HG02938 (cell line): ENCODE measurements around the gene GABPB1.
"Not testable (repeated sequence)": the region's sequence is repeated elsewhere in the genome, so short reads cannot be mapped to it uniquely, and the experiment has no call there.

ENCODE experiments used
- ATAC-seq: cut with Tn5 transposase; IDR thresholded peaks from one replicate; pipeline ENCODE4 v1.9.1; 2021; ENCODE audit warnings: mild to moderate bottlenecking, moderate library complexity; ENCODE audit not compliant: unreplicated experiment

Gene GABPB1

GRCh38 chr15:50354838-50355618, at the start of gene GABPB1:
TSS of gene GABPB1 (minus strand) at chr15:50355198. CDS start at chr15:50309798, 45,400 bp downstream.
- peak; percentile 37 for ATAC-seq

GRCh38 chr15:50391561-50391960, 36.6 kb upstream of the GABPB1 start:
- not testable (repeated sequence) for ATAC-seq

- ATAC-seq = no peak
Observed at GRCh38 chr15:50390554-50391264, 35.7 kb upstream of the GABPB1 start.

- not testable (repeated sequence) for ATAC-seq
Observed at GRCh38 chr15:50382408-50382807, 27.4 kb upstream of the GABPB1 start.

GRCh38 chr15:50381438-50381837, 26.4 kb upstream of the GABPB1 start:
- ATAC-seq = no peak

- no peak for ATAC-seq
Observed at GRCh38 chr15:50380089-50380488, 25.1 kb upstream of the GABPB1 start.

GRCh38 chr15:50379413-50379812, 24.4 kb upstream of the GABPB1 start:
- not testable (repeated sequence) for ATAC-seq

GRCh38 chr15:50378776-50379175, 23.8 kb upstream of the GABPB1 start:
- no peak for ATAC-seq

- peak; percentile 98 for ATAC-seq
Observed at GRCh38 chr15:50377867-50378751, 23.1 kb upstream of the GABPB1 start.

GRCh38 chr15:50369564-50369963, 14.6 kb upstream of the GABPB1 start:
- not testable (repeated sequence) for ATAC-seq

- no peak for ATAC-seq
Observed at GRCh38 chr15:50365971-50366370, 11.0 kb upstream of the GABPB1 start.

- no peak for ATAC-seq
Observed at GRCh38 chr15:50365570-50365969, 10.6 kb upstream of the GABPB1 start.

- ATAC-seq = no peak
Observed at GRCh38 chr15:50363612-50364011, 8.6 kb upstream of the GABPB1 start.

GRCh38 chr15:50361756-50362155, 6.8 kb upstream of the GABPB1 start:
- no peak for ATAC-seq

GRCh38 chr15:50358845-50359244, 3.8 kb upstream of the GABPB1 start:
- ATAC-seq = no peak

- no peak for ATAC-seq
Observed at GRCh38 chr15:50355980-50356379, 982 bp upstream of the GABPB1 start.

- no peak for ATAC-seq
Observed at GRCh38 chr15:50355619-50355905, 564 bp upstream of the GABPB1 start.

- peak; percentile 35 for ATAC-seq
Observed at GRCh38 chr15:50353975-50354837, 792 bp downstream of the GABPB1 start.

GRCh38 chr15:50353251-50353974, 1.6 kb downstream of the GABPB1 start:
- ATAC-seq = peak; percentile 30

GRCh38 chr15:50350621-50351020, 4.4 kb downstream of the GABPB1 start:
- ATAC-seq = no peak
